Stimulated activated CD4-positive, alpha-beta T cell treated with anti-CD3 and anti-CD28 coated beads, Interleukin-12 subunit alpha, Interleukin-12 subunit beta, amount 100 ng/mL, for 4 hours (primary cell): ENCODE measurements around the gene GYG1.
"Not testable (repeated sequence)": the region's sequence is repeated elsewhere in the genome, so short reads cannot be mapped to it uniquely, and the experiment has no call there.

Source experiments
- DNase-seq: peaks from one replicate; pipeline ENCODE4 v3.0.0-alpha.2; 2020

GYG1 gene

GRCh38 chr3:148991219-148992026 is at the start of gene GYG1:
Gene GYG1 (plus strand): TSS chr3:148991540. CDS start chr3:148991641, 101 bp downstream.
- DNase-seq = peak; percentile 75

GRCh38 chr3:148943506-148944205 is 47.7 kb upstream of the GYG1 start:
- no peak for DNase-seq

GRCh38 chr3:148945116-148945515 is 46.2 kb upstream of the GYG1 start:
- no peak for DNase-seq

- no peak for DNase-seq
Observed at GRCh38 chr3:148948913-148949657, 42.3 kb upstream of the GYG1 start.

- DNase-seq = no peak
Observed at GRCh38 chr3:148950806-148951205, 40.5 kb upstream of the GYG1 start.

- no peak for DNase-seq
Observed at GRCh38 chr3:148951599-148952361, 39.6 kb upstream of the GYG1 start.

- DNase-seq = no peak
Observed at GRCh38 chr3:148953094-148953493, 38.2 kb upstream of the GYG1 start.

- DNase-seq = no peak
Observed at GRCh38 chr3:148954981-148955380, 36.4 kb upstream of the GYG1 start.

GRCh38 chr3:148955544-148956346 is 35.6 kb upstream of the GYG1 start:
- DNase-seq = no peak

- DNase-seq = no peak
Observed at GRCh38 chr3:148957586-148957985, 33.8 kb upstream of the GYG1 start.

- no peak for DNase-seq
Observed at GRCh38 chr3:148958696-148959095, 32.6 kb upstream of the GYG1 start.

- DNase-seq = no peak
Observed at GRCh38 chr3:148962513-148962912, 28.8 kb upstream of the GYG1 start.

GRCh38 chr3:148964809-148965208 is 26.5 kb upstream of the GYG1 start:
- no peak for DNase-seq

- no peak for DNase-seq
Observed at GRCh38 chr3:148968321-148968720, 23.0 kb upstream of the GYG1 start.

- DNase-seq = no peak
Observed at GRCh38 chr3:148970271-148970670, 21.1 kb upstream of the GYG1 start.

- DNase-seq = no peak
Observed at GRCh38 chr3:148971401-148972163, 19.8 kb upstream of the GYG1 start.

- DNase-seq = no peak
Observed at GRCh38 chr3:148974726-148975125, 16.6 kb upstream of the GYG1 start.

GRCh38 chr3:148975248-148975647 is 16.1 kb upstream of the GYG1 start:
- DNase-seq = no peak

GRCh38 chr3:148975696-148976095 is 15.6 kb upstream of the GYG1 start:
- DNase-seq = no peak

GRCh38 chr3:148981273-148981672 is 10.1 kb upstream of the GYG1 start:
- DNase-seq = no peak

- not testable (repeated sequence) for DNase-seq
Observed at GRCh38 chr3:148987551-148987950, 3.8 kb upstream of the GYG1 start.
